AG08396 (cell line): ENCODE data around the gene RPLP2.

Source experiments
- DNase-seq: peaks from one replicate; pipeline ENCODE4 v3.0.0; 2012; ENCODE audit warnings: low spot score, mixed read lengths

The RPLP2 gene

DNA sequence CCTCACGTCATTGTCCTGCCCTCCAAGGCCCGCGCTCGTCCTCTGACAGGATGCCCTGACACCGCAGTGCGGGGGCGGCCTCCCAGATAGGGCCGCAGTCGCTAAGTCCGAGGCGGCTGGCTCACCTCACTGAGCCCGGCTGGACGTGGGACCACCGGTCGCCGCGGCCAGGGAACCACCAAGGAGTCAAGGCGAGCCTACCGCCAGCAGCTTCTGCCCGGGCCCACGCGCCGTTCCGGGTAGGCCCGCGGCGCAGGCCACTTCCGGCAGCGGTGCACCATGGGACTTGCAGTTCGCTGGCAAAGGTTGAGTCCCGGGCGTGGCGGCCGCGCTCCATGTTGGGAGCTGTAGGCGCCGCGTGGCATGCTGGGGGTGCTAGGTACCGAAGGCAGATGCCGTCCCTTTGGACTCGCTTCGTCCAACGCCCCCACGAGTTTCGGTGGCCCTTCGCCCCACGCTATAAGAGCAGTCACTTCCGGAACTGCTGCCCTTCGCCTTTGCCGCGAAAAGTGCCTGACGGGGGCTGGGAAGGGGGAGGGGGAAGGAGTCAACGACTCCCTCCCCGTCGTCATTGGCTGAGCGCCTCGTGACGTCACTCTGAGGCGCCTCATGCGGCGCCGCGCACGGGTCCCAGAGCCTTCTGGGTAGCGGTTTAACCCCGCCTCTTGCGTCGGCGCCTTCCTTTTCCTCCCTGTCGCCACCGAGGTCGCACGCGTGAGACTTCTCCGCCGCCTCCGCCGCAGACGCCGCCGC lies at the start of gene RPLP2:
TSS of gene RPLP2 (plus strand) at position 681 of the 753 bp plus-strand sequence. CDS start 268 bp downstream, outside the sequence.
- peak; percentile 98 for DNase-seq

DNA sequence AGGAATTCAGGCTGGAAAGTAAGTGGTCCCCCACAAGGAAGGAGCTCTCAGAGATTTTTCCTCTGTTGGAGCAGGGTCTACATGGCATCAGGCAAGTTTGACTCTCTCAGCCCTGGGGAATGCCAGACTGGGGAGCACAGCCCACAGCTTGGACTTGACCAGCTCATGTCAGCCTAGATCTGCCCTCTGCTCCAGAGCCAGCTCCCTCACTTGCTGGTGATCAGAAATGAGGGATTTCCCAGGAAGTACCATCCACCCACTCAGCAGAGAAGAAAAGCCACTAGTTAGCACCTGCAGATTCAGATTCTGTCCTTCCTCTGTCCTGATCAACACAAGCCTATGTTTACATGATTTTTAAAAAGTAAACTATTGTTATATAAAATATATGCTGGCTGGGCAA lies 49.5 kb upstream of the RPLP2 start:
- no peak for DNase-seq

DNA sequence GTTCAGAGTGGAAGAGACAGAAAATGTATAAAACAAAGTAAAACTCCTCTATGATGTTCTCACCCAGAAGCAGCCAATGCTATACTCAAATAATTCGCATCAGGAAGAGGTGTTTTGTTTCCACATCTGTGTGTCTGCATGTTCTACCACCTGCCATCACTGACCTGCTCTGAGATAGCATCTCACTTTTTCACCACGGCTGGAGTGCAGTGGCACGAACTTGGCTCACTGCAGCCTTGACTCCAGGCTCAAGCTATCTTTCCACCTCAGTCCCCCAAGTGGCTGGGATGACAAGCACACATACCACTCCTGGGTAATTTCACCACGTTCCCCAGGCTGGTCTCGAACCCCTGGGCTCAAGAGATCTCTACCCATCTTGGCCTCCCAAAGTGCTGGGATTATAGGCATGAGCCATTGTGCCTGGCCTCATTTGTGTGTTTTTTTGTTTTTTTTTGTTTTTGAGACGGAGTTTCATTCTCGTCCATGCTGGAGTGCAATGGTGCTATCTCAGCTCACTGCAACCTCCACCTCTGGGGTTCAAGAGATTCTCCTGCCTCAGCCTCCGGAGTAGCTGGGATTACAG lies 48.1 kb upstream of the RPLP2 start:
- no peak for DNase-seq

DNA sequence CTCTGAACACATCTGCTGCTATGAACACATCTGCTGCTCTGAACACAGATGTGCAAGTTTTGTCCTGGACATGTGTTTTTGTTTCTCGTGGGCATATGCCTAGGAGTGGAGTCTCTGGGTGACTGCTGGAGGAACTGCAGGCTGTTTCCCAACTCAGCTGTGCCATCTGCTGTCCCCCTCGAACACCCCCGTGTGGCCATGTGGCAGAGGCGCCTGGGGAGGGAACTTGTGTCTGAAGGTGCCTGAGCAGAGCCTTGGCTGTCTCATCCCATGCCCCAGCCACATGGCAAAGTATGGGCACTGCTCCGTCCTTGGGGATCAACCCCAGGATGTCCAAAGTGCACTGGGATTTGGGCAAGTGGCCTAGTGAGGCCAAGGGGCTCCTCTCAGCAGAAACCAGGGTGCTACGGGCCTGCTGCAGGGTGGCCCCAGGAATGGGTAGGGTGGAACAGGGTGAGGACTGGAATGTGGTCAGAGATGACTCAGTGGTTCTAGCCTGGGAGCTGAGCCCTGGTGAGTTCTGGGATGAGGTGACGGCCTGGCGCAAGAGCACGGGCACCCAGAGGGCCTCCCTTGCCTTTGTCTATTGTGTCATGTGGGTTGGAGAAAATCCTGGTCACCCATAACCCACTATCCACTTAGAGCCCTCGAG lies 47.2 kb upstream of the RPLP2 start:
- peak; percentile 90 for DNase-seq

DNA sequence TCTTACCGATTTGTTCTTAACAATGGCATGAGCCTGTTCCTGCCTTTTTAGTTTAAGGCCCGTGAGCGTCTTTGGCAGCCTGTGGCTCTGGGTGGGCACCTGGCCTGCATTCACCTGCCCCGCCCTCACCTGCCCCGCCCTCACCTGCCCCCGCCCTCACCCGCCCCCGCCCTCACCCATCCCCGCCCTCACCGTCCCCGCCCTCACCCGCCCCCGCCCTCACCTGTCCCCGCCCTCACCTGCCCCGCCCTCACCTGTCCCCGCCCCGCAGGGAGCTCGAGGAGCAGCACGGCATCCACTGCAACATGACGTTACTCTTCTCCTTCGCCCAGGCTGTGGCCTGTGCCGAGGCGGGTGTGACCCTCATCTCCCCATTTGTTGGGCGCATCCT lies 46.7 kb upstream of the RPLP2 start:
- DNase-seq, result no peak

DNA sequence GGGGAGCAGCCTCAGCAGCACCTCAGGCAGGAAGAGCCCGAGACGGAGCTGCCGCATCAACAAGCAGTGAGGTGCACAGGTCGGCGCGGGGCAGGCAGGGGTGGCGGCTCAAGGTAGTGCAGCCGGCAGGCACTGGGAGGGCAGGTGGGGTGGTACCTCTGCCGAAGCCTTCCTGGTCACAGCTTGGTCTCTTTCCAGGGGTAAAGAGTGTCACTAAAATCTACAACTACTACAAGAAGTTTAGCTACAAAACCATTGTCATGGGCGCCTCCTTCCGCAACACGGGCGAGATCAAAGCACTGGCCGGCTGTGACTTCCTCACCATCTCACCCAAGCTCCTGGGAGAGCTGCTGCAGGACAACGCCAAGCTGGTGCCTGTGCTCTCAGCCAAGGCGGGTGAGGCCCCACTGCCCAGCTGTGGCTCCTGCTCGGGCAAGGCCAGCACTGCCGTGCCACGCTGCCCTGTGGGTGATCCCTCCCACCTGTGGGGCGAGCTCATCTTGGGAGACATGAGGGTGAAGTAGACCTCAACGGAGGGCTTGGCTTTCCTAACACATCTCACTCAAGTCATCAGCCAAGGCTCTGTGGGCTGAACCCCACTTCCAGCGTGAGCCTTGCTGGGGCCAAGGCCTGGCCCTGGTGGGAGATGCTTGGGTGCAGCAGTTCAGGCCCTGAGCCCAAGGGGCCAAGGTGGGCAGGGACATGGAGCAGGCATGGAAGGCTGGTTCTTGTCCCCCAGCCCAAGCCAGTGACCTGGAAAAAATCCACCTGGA lies 46.0 kb upstream of the RPLP2 start:
- DNase-seq, result no peak

DNA sequence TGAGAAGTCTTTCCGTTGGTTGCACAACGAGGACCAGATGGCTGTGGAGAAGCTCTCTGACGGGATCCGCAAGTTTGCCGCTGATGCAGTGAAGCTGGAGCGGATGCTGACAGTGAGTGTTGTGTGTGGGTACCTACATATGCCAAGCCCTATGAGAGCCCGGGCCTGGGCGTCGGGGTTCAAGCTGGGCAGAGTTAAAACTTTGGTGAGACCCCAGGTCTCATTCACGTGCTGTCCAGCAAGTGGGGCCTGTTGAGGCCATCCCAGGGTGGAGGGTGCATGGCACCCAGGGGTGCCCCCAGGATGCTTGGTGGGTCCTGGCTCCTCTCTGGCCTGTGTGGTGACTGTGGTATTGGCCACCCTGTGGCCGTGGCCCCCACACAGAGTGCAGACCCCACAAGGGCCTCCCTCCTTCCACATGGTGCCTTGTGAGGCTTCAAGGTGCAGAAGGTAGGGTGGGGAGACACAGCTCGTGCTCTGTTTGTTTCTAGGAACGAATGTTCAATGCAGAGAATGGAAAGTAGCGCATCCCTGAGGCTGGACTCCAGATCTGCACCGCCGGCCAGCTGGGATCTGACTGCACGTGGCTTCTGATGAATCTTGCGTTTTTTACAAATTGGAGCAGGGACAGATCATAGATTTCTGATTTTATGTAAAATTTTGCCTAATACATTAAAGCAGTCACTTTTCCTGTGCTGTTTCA lies 45.3 kb upstream of the RPLP2 start:
- no peak for DNase-seq

DNA sequence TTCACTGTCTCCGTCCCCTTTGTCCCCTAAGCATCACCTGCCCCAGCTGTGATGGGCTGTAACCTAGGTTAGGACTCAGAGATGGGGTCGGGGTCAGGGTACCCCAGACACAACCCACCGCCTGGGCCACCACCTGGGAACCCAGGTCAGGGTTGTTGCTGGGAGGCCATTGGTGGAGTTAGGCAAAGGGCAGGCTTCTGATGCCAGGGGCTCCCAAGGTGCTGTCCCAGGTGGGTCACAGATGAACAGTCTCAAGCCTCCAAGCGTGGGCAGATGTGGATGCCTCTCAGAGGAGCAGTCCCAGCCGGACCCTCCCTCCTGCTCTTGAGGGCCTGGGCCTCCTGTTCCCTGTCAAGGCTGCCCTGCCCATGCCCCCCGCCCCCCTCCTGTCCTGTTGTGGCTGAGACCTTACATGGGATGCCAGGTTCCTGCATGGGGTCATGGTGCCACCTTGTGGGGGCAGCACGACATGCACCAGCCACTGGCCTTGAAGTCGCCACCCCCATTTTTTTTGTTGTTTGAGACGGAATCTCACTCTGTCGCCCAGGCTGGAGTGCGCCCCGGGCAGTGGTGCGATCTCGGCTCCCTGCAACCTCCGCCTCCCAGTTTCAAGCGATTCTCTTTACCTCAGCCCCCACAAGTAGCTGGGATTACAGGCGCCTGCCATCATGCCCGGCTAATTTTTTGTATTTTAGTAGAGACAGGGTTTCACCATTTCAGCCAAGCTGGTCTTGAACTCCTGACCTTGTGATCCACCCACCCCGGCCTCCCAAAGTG lies 44.6 kb upstream of the RPLP2 start:
- DNase-seq, result peak; percentile 72

DNA sequence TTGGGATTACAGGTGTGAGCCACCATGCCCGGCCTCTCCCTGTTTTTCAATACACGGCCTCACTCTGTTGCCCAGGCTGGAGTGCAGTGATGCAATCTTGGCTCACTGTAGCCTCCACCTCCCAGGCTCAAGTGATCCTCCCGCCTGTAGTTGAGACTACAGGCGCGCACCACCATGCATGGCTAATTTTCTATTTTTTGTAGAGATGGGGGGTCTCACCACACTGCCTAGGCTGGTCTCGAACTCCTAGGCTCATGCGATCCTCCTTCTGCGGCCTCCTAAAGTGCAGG lies 44.0 kb upstream of the RPLP2 start:
- no peak for DNase-seq

DNA sequence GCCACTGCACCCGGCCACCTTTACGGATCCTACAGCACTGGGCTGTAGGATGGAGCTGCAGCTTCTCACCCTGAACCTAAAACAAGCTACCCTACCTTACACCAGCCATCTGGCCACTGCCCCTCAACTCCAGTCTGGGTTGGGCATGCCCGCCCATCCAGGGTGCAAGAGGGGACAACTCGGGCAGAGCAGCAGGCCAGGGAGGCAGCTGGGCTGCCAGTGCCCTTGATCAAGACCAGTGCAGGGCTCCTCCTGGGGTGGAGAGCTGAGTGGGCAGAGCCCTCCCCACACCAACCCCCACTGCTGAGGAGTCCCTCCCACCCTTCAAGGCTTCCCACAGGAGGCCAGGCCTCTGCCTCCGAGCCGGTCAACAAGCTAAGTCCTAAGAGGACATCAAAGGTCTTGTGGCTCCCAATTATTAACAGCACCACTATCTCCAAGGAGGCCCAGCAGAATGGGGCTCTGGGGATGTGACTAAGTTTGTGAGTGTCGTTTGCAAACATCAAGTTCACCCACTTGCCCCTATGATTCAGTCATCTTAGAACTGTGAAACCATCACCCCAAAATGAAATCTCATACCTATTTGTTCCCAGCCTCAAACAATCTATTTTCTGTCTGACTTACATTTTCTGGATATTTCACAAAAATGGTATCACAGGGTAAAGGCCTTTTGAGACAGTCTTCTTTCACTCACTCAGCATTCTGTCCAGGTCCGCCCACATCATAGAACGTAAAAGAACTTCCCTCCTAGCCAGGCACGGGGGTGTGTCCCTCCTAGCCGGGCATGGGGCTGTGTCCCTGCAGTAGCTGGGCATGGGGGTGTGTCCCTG lies 43.4 kb upstream of the RPLP2 start:
- DNase-seq, result no peak

DNA sequence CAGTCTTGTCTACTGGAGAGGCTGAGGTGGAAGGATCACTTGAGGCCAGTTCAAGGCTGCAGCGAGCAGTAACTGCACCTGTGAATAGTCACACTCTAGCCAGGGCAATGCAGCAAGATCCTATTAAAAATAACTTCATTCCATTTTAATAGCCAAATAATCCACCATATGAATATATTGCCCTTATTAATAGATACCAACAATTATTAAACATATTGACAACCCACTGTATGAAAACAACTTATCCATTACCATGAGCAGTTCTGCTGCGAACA lies 42.9 kb upstream of the RPLP2 start:
- DNase-seq, result no peak

DNA sequence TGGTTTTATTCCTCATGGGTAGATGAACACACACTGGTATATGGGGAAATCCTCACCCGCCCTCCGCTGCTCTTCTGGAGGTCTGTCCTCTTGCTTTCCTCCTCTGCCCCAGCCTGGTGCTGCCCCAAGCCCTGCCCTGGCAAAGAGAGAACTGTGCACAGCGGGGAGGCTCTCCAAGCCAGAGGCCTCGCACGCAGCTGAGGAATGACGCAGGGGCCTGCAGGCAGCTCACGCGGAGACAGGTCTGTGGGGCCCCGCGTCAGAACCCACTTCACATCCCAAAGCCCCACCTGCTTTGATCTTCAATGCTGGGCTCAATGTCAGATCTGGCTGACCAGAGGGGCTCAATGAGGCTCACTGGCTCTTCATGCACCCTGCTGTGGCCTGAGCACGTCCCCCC lies 42.5 kb upstream of the RPLP2 start:
- DNase-seq, result no peak

DNA sequence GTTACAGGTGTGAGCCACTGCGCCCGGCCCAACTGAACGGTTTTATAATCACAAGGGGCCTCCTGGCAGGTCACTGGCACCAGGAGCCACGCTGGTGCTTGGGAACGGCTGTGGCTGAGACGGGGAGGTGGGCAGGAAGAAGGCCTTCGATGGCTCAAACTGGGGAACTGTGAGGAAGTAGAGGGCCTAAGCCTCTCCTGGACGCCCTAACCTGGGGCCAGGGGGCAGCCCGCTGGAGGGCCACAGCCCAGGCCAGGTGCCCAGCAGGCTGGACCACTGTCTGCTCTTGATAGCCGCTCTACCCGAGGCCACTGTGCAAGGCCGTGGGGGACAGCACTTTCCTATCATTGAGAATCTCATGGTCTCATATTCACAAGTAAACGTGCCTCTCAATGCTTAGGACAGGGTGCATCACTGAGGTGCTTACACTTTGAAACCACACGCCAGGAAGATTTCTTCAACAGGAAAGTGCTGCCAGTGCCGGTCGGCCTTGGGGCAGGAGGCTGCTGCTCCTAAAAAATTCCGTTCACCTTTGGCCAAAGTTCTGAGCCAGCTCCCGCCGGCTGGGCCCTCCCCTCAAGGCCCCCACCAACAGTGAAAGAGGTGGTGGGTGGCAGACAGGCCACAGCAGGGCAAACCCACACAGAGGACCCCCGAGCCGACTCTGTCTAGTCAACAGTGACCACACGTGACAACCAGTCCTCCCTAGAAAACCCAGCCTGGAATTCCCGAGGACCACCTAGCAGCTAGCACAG lies 39.7 kb upstream of the RPLP2 start:
- no peak for DNase-seq

DNA sequence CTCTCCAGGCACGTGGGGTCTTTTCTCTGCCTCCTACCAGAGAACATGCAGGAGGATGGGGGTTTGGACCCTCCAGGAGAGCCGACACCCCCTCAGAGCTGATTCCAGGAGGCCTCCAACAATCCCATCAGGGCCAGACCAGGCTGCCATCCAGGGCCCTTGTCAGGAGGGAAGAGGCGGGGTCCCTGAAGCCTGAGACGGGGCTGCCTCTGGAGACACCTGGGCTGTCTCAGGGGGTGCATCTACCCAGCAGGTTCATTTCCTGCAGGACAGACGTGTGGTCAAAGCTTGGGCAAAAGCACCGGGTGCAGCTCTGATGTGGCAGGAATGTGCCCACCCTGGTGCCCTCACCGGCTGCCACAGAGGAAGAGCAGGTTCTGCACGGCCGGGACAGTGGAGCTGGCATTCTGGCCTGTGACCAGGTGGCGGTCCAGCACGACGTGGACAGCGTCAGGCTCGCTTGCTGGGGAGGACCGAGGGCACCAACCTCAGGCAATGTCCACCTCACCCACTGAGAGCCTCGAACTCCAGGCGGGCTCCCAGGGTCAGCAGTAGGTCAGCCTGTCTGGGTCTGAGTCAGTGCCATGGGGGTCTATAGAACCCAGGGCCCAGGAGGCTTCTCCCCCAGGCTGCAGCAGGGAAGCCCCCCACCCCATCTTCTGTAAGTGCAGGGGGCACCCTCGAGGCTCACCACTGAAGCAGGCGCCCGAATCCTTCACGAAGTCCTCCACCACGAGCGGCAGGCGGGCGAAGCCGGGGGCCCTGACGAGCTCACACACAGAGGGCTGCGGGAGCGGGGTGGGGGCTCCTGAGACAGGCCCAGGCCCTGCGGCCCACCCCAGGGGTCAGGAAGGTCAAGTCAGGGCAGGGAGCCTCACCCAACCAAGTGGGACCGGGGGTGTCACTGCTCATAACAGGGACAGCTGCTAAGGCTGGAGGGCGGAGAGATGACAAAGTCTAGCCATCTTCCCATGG lies 38.8 kb upstream of the RPLP2 start:
- no peak for DNase-seq

DNA sequence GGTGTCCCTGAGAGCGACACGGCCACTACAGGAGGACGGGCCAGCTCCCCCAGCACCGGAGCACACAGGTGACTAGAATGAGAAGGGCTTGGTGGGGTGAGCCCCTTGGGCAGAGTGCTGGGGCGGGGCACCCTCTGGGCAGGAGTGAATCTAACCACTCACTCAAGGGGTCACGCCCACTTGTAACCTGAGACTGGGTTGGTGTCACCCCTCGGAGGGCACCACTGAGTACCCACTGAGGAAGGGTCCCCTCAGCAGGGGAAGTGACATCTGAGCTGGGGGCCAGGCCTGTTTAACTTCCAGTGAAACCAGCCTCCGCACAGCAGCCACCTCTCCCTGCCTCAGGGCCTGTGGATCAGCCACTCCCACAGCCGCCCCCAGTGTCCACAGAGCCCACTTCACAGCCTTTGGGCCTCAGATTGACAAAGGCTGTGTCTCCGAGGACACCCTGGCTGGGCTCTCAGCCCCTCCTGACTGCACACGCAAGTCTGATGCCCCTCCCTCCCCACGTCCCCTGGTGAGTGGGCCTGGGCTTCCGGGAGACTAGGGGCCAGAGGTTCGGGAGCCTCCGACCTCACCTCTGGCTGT lies 38.1 kb upstream of the RPLP2 start:
- DNase-seq, result no peak

DNA sequence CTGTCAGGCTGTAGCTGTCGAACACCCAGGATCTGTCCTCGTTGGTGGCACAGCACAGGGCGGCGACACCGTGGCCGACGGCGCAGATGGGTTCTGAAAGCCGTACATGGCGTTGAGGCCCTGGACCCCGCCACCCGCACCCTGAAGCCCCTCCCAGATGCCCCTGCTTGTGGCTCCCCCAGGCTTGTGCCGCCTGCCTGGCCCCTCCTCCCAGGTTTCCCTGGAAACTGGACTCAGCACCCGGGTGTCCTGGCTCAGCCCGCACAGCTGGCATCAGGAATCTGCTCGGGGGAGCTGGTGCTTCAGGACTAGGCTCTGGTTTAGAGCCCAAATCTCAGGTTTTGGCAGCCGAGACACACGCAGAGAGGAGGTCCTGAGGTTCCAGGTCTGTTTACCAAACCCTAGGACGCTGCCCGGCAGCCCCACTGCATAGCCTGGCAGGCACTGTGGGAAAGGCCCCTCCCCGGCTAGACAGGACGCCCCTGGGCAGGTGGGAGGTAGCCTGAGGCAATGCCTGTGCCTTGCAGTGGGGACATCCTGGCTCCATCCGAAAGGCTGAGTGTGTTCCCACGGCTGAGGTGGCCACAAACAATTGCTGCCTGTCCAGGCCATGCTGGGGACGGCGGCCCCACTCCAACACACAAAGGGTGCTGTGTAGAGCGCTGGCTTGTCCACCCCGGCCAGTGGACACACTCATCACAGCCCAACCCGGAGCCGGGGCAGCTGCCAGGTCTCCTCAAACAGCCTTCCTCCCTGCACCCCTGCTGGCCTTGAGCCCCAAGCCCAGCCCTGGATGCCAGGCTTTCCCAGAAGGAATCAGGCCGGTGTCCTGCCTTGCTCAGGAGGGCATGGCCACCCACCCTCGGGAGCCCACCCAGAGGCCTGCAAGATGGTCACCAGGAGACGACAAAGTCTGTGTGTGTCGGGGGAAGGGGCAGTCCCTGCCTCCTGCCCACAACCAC lies 37.1 kb upstream of the RPLP2 start:
- DNase-seq, result no peak

DNA sequence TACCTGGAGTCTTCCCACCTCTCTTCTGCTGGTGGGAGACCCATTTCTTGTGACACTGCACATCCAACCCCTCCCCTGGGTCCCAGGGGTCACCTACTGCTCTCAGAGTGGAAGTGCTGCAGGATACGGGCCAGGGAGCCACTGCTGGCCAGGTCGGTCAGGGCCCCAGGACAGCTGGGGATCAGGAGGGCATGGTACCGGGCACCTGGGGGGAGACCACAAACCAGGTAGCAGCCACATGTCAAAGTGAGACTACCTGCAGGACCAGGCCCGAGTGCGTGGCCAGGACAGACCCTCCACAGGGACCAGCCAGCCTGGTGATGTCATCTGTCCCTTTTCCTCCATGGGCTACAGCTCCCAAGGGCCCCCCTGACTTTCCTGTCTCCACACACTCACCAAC lies 36.3 kb upstream of the RPLP2 start:
- DNase-seq, result no peak
